ENCODE measurements around the gene C4orf46.

C4orf46 gene

GRCh38 chr4:158656439-158656838, 15.2 kb downstream of the C4orf46 start:
- DNase-seq (ENCODE audit: low spot score) (no peak), FAIRE-seq (no peak)

- no peak for FAIRE-seq
- no peak for DNase-seq (ENCODE audit: low spot score)
These were observed 18.8 kb downstream of the C4orf46 start for GRCh38 chr4:158652920-158653319.

- FAIRE-seq (no peak), DNase-seq (ENCODE audit: low spot score) (no peak)
These were observed 22.5 kb downstream of the C4orf46 start for GRCh38 chr4:158649111-158649680.

- no peak for DNase-seq (ENCODE audit: low spot score)
- no peak for FAIRE-seq
These were observed 26.9 kb downstream of the C4orf46 start for GRCh38 chr4:158644760-158645159.

GRCh38 chr4:158644356-158644755, 27.3 kb downstream of the C4orf46 start:
- FAIRE-seq, result no peak
- no peak for DNase-seq (ENCODE audit: low spot score)

- FAIRE-seq (no peak), DNase-seq (ENCODE audit: low spot score) (no peak)
These were observed 35.1 kb downstream of the C4orf46 start for GRCh38 chr4:158636619-158637018.

GRCh38 chr4:158630893-158631292, 40.8 kb downstream of the C4orf46 start:
- FAIRE-seq (no peak), DNase-seq (ENCODE audit: low spot score) (no peak)

- no peak for FAIRE-seq
- no peak for DNase-seq (ENCODE audit: low spot score)
These were observed 46.1 kb downstream of the C4orf46 start for GRCh38 chr4:158625544-158625943.

- DNase-seq (ENCODE audit: low spot score), result peak; percentile 9
- no peak for FAIRE-seq
These were observed 46.7 kb downstream of the C4orf46 start for GRCh38 chr4:158624889-158625478.

GRCh38 chr4:158622251-158622650, 49.4 kb downstream of the C4orf46 start:
- DNase-seq (ENCODE audit: low spot score) (no peak), FAIRE-seq (no peak)

- FAIRE-seq, result no peak
- no peak for DNase-seq (ENCODE audit: low spot score)
These were observed 50.0 kb downstream of the C4orf46 start for GRCh38 chr4:158621729-158622128.

- no peak for DNase-seq (ENCODE audit: low spot score)
- FAIRE-seq, result no peak
These were observed 53.7 kb downstream of the C4orf46 start for GRCh38 chr4:158617956-158618355.
